Progenitor cell of endocrine pancreas (in vitro differentiated cells): Measurements from ENCODE around the gene KLF2. TPM values are rescaled to one million over a fixed set of nuclear protein-coding genes. Genes with fewer than 3 reads are reported as not detected.
A peak's percentile ranks its signal among the peaks of the same experiment; 100 is the strongest.

Experiments
- DNase-seq: peaks from one replicate; pipeline ENCODE4 v3.0.0; 2021; ENCODE audit warnings: low spot score; ENCODE audit not compliant: unreplicated experiment
- H3K27ac Mint-ChIP-seq: 2 replicates; pipeline ENCODE4 v1.8.0; 2021; ENCODE audit warnings: mild to moderate bottlenecking, moderate library complexity, mixed read lengths
- H3K27me3 Mint-ChIP-seq: 2 replicates; pipeline ENCODE4 v1.8.0; 2021; ENCODE audit warnings: mixed read lengths
- H3K36me3 Mint-ChIP-seq: 2 replicates; pipeline ENCODE4 v1.8.0; 2022; ENCODE audit warnings: mixed read lengths; ENCODE audit not compliant: insufficient read depth
- H3K4me1 Mint-ChIP-seq: 2 replicates; pipeline ENCODE4 v1.8.0; 2021; ENCODE audit warnings: low read depth, mixed read lengths
- H3K4me3 Mint-ChIP-seq: 2 replicates; pipeline ENCODE4 v1.8.0; 2021; ENCODE audit warnings: low read depth, mild to moderate bottlenecking, moderate library complexity, mixed read lengths
- H3K9me3 Mint-ChIP-seq: 2 replicates; pipeline ENCODE4 v1.8.0; 2021; ENCODE audit warnings: low read depth, mixed read lengths
- total RNA-seq: library from RNA; stranded (reverse); gene quantifications from 2 replicates; pipeline ENCODE4 v1.2.1, GENCODE V29; 2021
- TF ChIP-seq, protein P1 (sequence below): fragments of 200-600 bp; sonication (generic); IDR thresholded peaks from one replicate; pipeline ENCODE4 v1.5.0; 2021; ENCODE audit warnings: antibody characterized with exemption, mild to moderate bottlenecking; ENCODE audit not compliant: unreplicated experiment

The KLF2 gene
- total RNA-seq, 1 donor from 2014 or later, result 2.7 TPM

DNA sequence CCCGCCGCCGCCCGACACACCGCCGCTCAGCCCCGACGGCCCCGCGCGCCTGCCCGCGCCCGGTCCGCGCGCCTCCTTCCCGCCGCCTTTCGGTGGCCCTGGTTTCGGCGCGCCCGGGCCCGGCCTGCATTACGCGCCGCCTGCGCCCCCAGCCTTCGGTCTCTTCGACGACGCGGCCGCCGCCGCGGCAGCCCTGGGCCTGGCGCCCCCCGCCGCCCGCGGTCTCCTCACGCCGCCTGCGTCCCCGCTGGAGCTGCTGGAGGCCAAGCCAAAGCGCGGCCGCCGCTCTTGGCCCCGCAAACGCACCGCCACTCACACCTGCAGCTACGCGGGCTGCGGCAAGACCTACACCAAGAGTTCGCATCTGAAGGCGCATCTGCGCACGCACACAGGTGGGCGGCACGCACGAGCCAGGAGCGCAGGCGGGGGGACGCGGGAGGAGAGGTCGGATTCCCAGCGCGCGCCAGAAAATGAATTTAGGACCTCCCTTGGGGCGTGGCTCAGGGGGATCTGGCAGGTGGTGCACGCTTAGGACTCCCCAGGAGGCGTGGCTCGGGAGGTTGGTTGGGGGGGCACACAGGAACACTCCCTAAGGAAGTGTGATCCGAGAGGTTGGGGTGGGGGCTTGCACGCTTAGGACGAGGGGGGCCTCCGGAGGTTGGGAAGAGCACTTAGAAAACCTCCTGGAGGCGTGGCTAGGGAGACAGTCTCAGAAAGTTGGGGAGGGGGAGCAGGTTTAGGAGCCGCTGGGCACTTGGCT, 1.2 kb downstream of the KLF2 start:
- Mint-ChIP-seq H3K4me3 (peak overlapping the region; percentile 66), H3K4me1 (peaks cover 7% of the 10 kb centered on the region), H3K27me3 (peaks cover 70% of the 10 kb centered on the region), H3K9me3 (no peaks in the 10 kb centered on the region), H3K27ac (no peak overlapping the region), H3K36me3 (no peaks in the 10 kb centered on the region)
- TF ChIP-seq, protein P1, sequence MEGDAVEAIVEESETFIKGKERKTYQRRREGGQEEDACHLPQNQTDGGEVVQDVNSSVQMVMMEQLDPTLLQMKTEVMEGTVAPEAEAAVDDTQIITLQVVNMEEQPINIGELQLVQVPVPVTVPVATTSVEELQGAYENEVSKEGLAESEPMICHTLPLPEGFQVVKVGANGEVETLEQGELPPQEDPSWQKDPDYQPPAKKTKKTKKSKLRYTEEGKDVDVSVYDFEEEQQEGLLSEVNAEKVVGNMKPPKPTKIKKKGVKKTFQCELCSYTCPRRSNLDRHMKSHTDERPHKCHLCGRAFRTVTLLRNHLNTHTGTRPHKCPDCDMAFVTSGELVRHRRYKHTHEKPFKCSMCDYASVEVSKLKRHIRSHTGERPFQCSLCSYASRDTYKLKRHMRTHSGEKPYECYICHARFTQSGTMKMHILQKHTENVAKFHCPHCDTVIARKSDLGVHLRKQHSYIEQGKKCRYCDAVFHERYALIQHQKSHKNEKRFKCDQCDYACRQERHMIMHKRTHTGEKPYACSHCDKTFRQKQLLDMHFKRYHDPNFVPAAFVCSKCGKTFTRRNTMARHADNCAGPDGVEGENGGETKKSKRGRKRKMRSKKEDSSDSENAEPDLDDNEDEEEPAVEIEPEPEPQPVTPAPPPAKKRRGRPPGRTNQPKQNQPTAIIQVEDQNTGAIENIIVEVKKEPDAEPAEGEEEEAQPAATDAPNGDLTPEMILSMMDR, result no peak
- DNase-seq, result peak; percentile 38

DNA sequence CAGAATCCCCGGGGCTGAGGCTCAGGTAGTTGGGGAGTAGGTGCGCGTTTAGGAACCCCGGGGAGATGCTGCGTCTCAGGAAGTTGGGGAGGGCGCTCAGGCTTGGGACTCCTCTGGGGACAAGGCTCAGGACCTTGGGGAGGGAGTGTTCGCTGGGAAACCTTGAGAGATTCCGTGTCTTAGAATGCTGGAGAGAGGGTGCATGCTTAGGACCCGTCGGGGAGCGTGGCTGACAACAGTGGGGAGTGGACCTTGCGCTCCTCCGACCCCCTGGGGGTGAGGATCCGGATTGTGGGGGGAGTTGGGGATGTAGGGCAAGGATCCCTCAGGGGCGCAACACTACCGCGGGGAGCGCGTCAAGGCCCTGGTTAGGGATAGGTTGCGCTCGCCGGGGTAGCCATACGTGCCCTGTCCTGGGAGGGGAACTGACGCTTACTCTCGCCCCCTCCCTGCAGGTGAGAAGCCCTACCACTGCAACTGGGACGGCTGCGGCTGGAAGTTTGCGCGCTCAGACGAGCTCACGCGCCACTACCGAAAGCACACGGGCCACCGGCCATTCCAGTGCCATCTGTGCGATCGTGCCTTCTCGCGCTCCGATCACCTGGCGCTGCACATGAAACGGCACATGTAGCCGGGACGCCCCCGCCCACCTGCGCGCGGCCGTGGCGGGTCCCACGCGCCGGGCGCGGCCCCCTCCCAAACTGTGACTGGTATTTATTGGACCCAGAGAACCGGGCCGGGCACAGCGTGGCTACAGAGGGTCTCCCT, 2.0 kb downstream of the KLF2 start:
- H3K36me3 Mint-ChIP-seq, result no peaks in the 10 kb centered on the region
- no peak for DNase-seq
- no peaks in the 10 kb centered on the region for H3K9me3 Mint-ChIP-seq
- no peak overlapping the region for H3K27ac Mint-ChIP-seq
- H3K27me3 Mint-ChIP-seq, result peaks cover 69% of the 10 kb centered on the region
- H3K4me1 Mint-ChIP-seq, result peaks cover 7% of the 10 kb centered on the region
- peak overlapping the region; percentile 66 for H3K4me3 Mint-ChIP-seq
- TF ChIP-seq, protein P1, result no peak

DNA sequence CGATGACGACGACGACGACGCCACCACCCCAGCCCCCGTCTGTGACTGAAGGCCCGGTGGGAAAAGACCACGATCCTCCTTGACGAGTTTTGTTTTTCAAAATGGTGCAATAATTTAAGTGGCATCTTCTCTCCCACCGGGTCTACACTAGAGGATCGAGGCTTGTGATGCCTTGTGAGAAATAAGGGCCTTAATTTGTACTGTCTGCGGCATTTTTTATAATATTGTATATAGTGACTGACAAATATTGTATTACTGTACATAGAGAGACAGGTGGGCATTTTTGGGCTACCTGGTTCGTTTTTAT, 2.5 kb downstream of the KLF2 start:
- H3K4me3 Mint-ChIP-seq, result no peak overlapping the region
- TF ChIP-seq, protein P1, result no peak
- peaks cover 69% of the 10 kb centered on the region for H3K27me3 Mint-ChIP-seq
- peaks cover 7% of the 10 kb centered on the region for H3K4me1 Mint-ChIP-seq
- no peak for DNase-seq
- H3K27ac Mint-ChIP-seq, result no peak overlapping the region
- H3K36me3 Mint-ChIP-seq, result no peaks in the 10 kb centered on the region
- H3K9me3 Mint-ChIP-seq, result no peaks in the 10 kb centered on the region

DNA sequence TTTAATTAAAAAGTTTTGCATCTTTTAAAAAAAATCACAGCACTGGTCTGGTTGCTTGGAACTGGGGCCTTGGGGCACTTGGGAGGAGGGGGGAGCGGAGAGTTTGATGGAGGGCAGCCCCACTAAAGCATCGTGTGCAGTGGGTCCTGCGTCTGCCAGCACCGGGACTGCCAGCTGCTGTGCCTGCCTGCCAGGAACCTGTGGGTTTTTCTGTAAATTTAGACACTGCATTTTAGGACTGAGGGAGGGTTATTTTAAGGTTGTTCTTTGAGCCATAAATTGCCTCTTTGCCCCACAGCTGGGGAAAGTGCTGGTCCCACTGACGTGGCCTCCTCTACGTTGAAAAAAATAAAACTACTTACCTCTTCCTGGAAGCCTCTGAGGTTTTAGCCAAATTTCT, 2.9 kb downstream of the KLF2 start:
- Mint-ChIP-seq H3K9me3 (no peaks in the 10 kb centered on the region), H3K27ac (no peak overlapping the region), H3K4me1 (peaks cover 7% of the 10 kb centered on the region), H3K27me3 (peaks cover 65% of the 10 kb centered on the region), H3K4me3 (no peak overlapping the region), H3K36me3 (no peaks in the 10 kb centered on the region)
- TF ChIP-seq, protein P1, result no peak
- DNase-seq, result no peak

DNA sequence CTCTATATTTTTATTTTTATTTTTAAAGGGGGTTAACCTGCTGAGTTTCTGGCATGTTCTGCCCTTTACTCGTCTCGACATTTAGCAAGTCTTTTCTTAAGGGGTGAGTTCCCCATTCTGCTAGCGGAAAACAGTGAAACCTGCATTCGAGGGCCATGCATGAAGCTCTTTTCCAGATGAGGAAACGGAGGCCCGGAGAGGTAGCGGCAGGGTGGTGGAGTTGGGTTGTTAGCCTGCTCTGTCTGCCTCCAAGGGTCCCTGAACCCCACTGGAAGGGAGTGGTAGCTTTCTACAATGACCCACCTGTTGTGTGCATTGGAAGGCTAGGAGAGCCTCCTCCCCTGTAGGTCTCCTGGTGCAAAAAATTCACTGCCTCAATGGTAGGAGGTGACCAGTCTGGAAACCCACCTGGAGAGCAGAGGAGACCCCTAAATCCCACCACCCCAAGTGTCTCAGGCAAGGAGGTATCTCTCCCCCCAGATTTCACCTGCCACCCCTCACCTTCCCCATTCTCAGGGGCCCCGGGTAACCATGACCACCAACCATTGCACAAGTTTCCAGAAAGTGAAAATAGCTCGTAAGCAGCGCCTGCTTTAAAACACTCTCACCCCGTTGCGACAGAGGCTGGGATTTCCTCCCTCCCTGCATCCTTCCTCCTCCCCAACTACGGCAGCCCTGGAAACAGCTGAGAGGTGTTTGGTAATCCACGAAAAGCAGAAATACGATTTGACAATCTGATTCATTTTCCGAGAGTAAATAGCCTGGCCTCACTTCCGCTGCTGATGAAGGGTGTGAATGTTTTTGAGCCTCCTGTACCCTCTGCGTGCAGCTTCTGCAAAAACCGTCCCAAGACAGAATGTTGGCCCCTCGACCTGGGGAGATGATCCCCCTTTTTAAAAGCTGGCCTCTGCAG, 3.5 kb downstream of the KLF2 start:
- Mint-ChIP-seq H3K27ac (no peak overlapping the region), H3K4me3 (no peak overlapping the region), H3K27me3 (peaks cover 58% of the 10 kb centered on the region), H3K4me1 (peaks cover 7% of the 10 kb centered on the region), H3K9me3 (no peaks in the 10 kb centered on the region), H3K36me3 (no peaks in the 10 kb centered on the region)
- TF ChIP-seq, protein P1, result no peak
- no peak for DNase-seq
